ENCODE results near the gene CLCN1. TPM values are rescaled to one million over a fixed set of nuclear protein-coding genes. Genes with fewer than 3 reads are reported as not detected.

The CLCN1 gene
- total RNA-seq, 1 donor from 2014 or later: not detected

GRCh38 chr7:143388491-143389101 is 72.7 kb downstream of the CLCN1 start:
- H3K27me3 ChIP-seq: no peaks in the 10 kb centered on the region
- no peaks in the 10 kb centered on the region for H3K9me3 ChIP-seq
- intact Hi-C loops (cut with DNase I): no loop called here
- TF ChIP-seq CTCF (IDR thresholded peaks at IDR 0.05) (no peak), POLR2A (IDR thresholded peaks at IDR 0.05) (no peak), POLR2AphosphoS5 (IDR thresholded peaks at IDR 0.05; ENCODE audit: insufficient read depth in 1 of 2, low read depth in 1 of 2) (no peak)
- H3K4me1 ChIP-seq: peaks cover 68% of the 10 kb centered on the region
- no peak for DNase-seq (ENCODE audit: extremely low spot score in 2 of 2)
- H3K4me3 ChIP-seq: no peak overlapping the region
- H3K27ac ChIP-seq: no peak overlapping the region
- H3K36me3 ChIP-seq: peaks cover 0 to 32% of the 10 kb centered on the region in 2 donors

GRCh38 chr7:143389316-143390103 is 73.6 kb downstream of the CLCN1 start:
- DNase-seq (ENCODE audit: extremely low spot score in 2 of 2): no peak
- no peak for TF ChIP-seq POLR2AphosphoS5 (IDR thresholded peaks at IDR 0.05; ENCODE audit: insufficient read depth in 1 of 2, low read depth in 1 of 2)
- no peak for TF ChIP-seq POLR2A (IDR thresholded peaks at IDR 0.05)
- TF ChIP-seq CTCF (IDR thresholded peaks at IDR 0.05): no peak
- H3K9me3 ChIP-seq: no peaks in the 10 kb centered on the region
- no peaks in the 10 kb centered on the region for H3K27me3 ChIP-seq
- no peak overlapping the region for H3K4me3 ChIP-seq
- peaks cover 0 to 32% of the 10 kb centered on the region in 2 donors for H3K36me3 ChIP-seq
- intact Hi-C loops (cut with DNase I): no loop called here
- H3K4me1 ChIP-seq: peaks cover 59% of the 10 kb centered on the region
- no peak overlapping the region for H3K27ac ChIP-seq

GRCh38 chr7:143390104-143390772 is 74.3 kb downstream of the CLCN1 start:
- no peak for DNase-seq (ENCODE audit: extremely low spot score in 2 of 2)
- no peak overlapping the region for H3K4me3 ChIP-seq
- H3K27me3 ChIP-seq: no peaks in the 10 kb centered on the region
- H3K9me3 ChIP-seq: no peaks in the 10 kb centered on the region
- H3K36me3 ChIP-seq: peaks cover 0 to 32% of the 10 kb centered on the region in 2 donors
- H3K27ac ChIP-seq: peak overlapping the region; percentile 86
- intact Hi-C loops (cut with DNase I): no loop called here
- H3K4me1 ChIP-seq: peaks cover 52% of the 10 kb centered on the region
- TF ChIP-seq POLR2AphosphoS5 (IDR thresholded peaks at IDR 0.05; ENCODE audit: insufficient read depth in 1 of 2, low read depth in 1 of 2) (no peak), POLR2A (IDR thresholded peaks at IDR 0.05) (no peak), CTCF (IDR thresholded peaks at IDR 0.05) (no peak)

- no peaks in the 10 kb centered on the region for H3K9me3 ChIP-seq
- H3K27ac ChIP-seq: peak overlapping the region; percentile 86
- DNase-seq (ENCODE audit: extremely low spot score in 2 of 2): no peak
- no peak for TF ChIP-seq CTCF (IDR thresholded peaks at IDR 0.05)
- no peak for TF ChIP-seq POLR2A (IDR thresholded peaks at IDR 0.05)
- TF ChIP-seq POLR2AphosphoS5 (IDR thresholded peaks at IDR 0.05; ENCODE audit: insufficient read depth in 1 of 2, low read depth in 1 of 2): no peak
- H3K27me3 ChIP-seq: no peaks in the 10 kb centered on the region
- no peak overlapping the region for H3K4me3 ChIP-seq
- peaks cover 0 to 32% of the 10 kb centered on the region in 2 donors for H3K36me3 ChIP-seq
- peaks cover 46% of the 10 kb centered on the region for H3K4me1 ChIP-seq
- intact Hi-C loops (cut with DNase I): loop anchor here (1.0 kb wide), 1 partner anchor 8 kb away; no protein-coding TSS in a partner anchor
Observed at GRCh38 chr7:143390773-143391317, 74.9 kb downstream of the CLCN1 start.

Data from vagina (tissue), 2 donors.